Measurements from ENCODE around the gene ZDHHC18. TPM values are rescaled to one million over a fixed set of nuclear protein-coding genes. Genes with fewer than 3 reads are reported as not detected.

ZDHHC18 gene
- total RNA-seq, 1 donor from 2014 or later = 22.3 TPM

DNA sequence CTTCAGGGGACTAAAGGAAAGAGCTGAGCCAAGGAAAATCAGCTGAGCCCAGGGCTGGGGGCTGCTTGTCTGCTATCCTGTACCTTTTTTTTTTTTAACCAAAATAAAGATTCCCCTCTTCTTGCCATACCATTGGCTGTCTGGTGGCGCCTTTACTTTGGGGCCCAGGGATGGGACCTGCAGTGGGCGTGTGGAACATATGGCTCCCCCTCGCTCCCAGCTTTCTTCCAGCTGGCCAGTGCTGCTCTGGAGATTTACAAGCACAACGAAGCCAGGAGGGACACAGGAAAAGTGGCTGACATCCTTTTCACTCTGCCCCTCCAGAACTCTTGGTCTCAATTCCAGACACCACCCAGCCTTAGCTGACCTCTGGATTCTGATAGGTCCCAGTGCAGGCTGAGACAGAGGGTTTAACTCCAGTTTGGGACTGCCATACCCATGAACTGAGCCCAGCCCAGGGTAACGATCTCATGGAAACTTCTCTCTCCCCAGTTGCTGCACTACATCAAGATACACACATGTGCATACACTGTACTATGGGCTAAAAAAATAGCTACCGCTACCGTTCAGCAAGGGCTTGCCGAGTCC lies 31.1 kb downstream of the ZDHHC18 start:
- Histone ChIP-seq H2AFZ (ENCODE audit: low read depth, low read length) (no peak overlapping the region), H3K36me3 (ENCODE audit: insufficient read depth, low read length) (peaks cover 8% of the 10 kb centered on the region), H3K27ac (ENCODE audit: low read depth, low read length) (no peak overlapping the region), H3K9ac (ENCODE audit: low read length) (no peak overlapping the region), H3K9me3 (ENCODE audit: insufficient read depth, low read depth, low read length) (no peaks in the 10 kb centered on the region), H3K4me3 (ENCODE audit: insufficient read depth, low read depth, low read length) (no peak overlapping the region), H4K20me1 (ENCODE audit: insufficient read depth, low read length) (no peaks in the 10 kb centered on the region), H3K4me2 (ENCODE audit: low read length) (no peak overlapping the region), H3K27me3 (ENCODE audit: insufficient read depth, low read length) (no peaks in the 10 kb centered on the region), H3K4me1 (ENCODE audit: insufficient read depth, low read length) (no peaks in the 10 kb centered on the region), H3K79me2 (ENCODE audit: insufficient read depth, low read length) (no peaks in the 10 kb centered on the region)
- TF ChIP-seq EZH2 (IDR thresholded peaks at IDR 0.05; ENCODE audit: insufficient read depth, low read length) = no peak
- TF ChIP-seq, protein P1, sequence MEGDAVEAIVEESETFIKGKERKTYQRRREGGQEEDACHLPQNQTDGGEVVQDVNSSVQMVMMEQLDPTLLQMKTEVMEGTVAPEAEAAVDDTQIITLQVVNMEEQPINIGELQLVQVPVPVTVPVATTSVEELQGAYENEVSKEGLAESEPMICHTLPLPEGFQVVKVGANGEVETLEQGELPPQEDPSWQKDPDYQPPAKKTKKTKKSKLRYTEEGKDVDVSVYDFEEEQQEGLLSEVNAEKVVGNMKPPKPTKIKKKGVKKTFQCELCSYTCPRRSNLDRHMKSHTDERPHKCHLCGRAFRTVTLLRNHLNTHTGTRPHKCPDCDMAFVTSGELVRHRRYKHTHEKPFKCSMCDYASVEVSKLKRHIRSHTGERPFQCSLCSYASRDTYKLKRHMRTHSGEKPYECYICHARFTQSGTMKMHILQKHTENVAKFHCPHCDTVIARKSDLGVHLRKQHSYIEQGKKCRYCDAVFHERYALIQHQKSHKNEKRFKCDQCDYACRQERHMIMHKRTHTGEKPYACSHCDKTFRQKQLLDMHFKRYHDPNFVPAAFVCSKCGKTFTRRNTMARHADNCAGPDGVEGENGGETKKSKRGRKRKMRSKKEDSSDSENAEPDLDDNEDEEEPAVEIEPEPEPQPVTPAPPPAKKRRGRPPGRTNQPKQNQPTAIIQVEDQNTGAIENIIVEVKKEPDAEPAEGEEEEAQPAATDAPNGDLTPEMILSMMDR (IDR thresholded peaks at IDR 0.05; ENCODE audit: insufficient read depth, low read depth, low read length) = no peak
- H3K4me3 Mint-ChIP-seq (ENCODE audit: unreplicated experiment) = no peak overlapping the region
- peak overlapping the region; percentile 58 for H3K27ac Mint-ChIP-seq (ENCODE audit: unreplicated experiment)
- peaks cover 9% of the 10 kb centered on the region for H3K4me1 Mint-ChIP-seq (ENCODE audit: low read depth, unreplicated experiment)
- peaks cover 3% of the 10 kb centered on the region for H3K9me3 Mint-ChIP-seq (ENCODE audit: unreplicated experiment)
- FAIRE-seq (no peak), DNase-seq (ENCODE audit: low read depth) (no peak)
- no peaks in the 10 kb centered on the region for H3K27me3 Mint-ChIP-seq (ENCODE audit: low read depth, unreplicated experiment)
- H3K36me3 Mint-ChIP-seq (ENCODE audit: low read depth, unreplicated experiment) = peaks cover 12% of the 10 kb centered on the region

DNA sequence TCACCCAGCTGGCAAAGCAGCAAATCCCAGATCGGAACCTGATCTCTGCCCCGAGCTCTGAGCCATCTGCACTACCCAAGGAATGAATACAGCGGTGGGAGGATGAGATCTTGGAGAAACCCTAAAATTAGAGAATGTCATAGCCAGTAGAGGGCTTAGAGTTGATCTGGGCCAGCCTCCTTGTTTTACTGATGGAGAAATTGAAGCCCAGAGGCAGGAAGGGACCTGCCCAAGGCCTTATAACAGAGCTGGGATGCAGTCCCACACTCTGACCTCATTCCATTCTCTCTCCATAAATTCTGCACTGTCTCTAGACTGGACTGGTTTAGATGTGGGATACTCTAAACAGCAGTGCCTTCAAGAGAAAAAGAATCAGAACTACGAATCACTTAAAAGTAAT lies 31.7 kb downstream of the ZDHHC18 start:
- Histone ChIP-seq H2AFZ (ENCODE audit: low read depth, low read length) (no peak overlapping the region), H3K27me3 (ENCODE audit: insufficient read depth, low read length) (no peaks in the 10 kb centered on the region), H3K4me3 (ENCODE audit: insufficient read depth, low read depth, low read length) (no peak overlapping the region), H3K9me3 (ENCODE audit: insufficient read depth, low read depth, low read length) (no peaks in the 10 kb centered on the region), H3K36me3 (ENCODE audit: insufficient read depth, low read length) (peaks cover 8% of the 10 kb centered on the region), H3K27ac (ENCODE audit: low read depth, low read length) (no peak overlapping the region), H3K79me2 (ENCODE audit: insufficient read depth, low read length) (no peaks in the 10 kb centered on the region), H3K4me2 (ENCODE audit: low read length) (no peak overlapping the region), H3K9ac (ENCODE audit: low read length) (no peak overlapping the region), H3K4me1 (ENCODE audit: insufficient read depth, low read length) (no peaks in the 10 kb centered on the region), H4K20me1 (ENCODE audit: insufficient read depth, low read length) (no peaks in the 10 kb centered on the region)
- H3K9me3 Mint-ChIP-seq (ENCODE audit: unreplicated experiment) = peaks cover 3% of the 10 kb centered on the region
- no peaks in the 10 kb centered on the region for H3K27me3 Mint-ChIP-seq (ENCODE audit: low read depth, unreplicated experiment)
- H3K4me1 Mint-ChIP-seq (ENCODE audit: low read depth, unreplicated experiment) = peaks cover 9% of the 10 kb centered on the region
- no peak for FAIRE-seq
- no peak overlapping the region for H3K4me3 Mint-ChIP-seq (ENCODE audit: unreplicated experiment)
- no peak for TF ChIP-seq EZH2 (IDR thresholded peaks at IDR 0.05; ENCODE audit: insufficient read depth, low read length)
- TF ChIP-seq, protein P1 (IDR thresholded peaks at IDR 0.05; ENCODE audit: insufficient read depth, low read depth, low read length) = no peak
- peaks cover 9% of the 10 kb centered on the region for H3K36me3 Mint-ChIP-seq (ENCODE audit: low read depth, unreplicated experiment)
- peak overlapping the region; percentile 58 for H3K27ac Mint-ChIP-seq (ENCODE audit: unreplicated experiment)
- DNase-seq (ENCODE audit: low read depth) = no peak

DNA sequence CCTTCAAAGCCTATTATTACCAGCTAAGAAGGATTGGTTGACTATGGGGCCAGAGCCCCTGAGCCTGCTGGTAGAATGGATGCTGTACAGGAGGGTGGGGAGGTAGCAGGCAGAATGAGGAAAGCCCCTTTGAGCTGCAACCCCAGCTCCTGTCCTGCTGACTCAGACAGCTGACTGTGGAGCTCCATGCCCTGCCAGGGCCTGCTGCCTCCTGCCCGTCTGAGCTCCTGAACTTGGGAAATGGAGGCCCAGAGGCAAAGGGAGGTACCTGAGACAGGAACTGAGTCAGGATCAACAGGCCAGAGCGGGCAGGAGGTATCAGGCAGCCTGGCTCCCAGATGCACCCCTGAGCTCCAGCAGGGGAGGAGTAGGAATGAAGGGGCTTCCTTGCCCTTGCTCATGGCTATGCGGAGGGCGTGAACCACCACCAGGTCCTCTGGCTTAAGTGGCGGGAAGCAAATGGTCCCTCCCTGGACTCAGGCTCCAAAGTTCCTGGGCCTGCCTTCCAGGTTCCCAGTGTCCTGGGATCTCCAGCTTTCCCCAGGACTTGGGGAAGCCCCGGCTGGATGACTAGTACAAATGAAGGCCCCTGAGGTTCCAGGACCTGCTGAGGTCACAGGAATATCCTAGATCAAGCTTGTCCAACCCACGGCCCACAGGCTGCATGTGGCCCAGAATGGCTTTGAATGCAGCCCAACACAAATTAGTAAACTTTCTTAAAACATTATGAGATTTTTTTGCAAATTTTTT lies 32.6 kb downstream of the ZDHHC18 start:
- H3K79me2 ChIP-seq (ENCODE audit: insufficient read depth, low read length) = no peaks in the 10 kb centered on the region
- H3K9me3 ChIP-seq (ENCODE audit: insufficient read depth, low read depth, low read length) = no peaks in the 10 kb centered on the region
- no peaks in the 10 kb centered on the region for H3K27me3 ChIP-seq (ENCODE audit: insufficient read depth, low read length)
- DNase-seq (ENCODE audit: low read depth) (no peak), FAIRE-seq (no peak)
- peaks cover 7% of the 10 kb centered on the region for H3K36me3 Mint-ChIP-seq (ENCODE audit: low read depth, unreplicated experiment)
- no peaks in the 10 kb centered on the region for H3K27me3 Mint-ChIP-seq (ENCODE audit: low read depth, unreplicated experiment)
- H3K9ac ChIP-seq (ENCODE audit: low read length) = no peak overlapping the region
- no peak overlapping the region for H3K4me3 Mint-ChIP-seq (ENCODE audit: unreplicated experiment)
- H3K4me3 ChIP-seq (ENCODE audit: insufficient read depth, low read depth, low read length) = no peak overlapping the region
- H3K4me2 ChIP-seq (ENCODE audit: low read length) = no peak overlapping the region
- H4K20me1 ChIP-seq (ENCODE audit: insufficient read depth, low read length) = no peaks in the 10 kb centered on the region
- TF ChIP-seq EZH2 (IDR thresholded peaks at IDR 0.05; ENCODE audit: insufficient read depth, low read length) = no peak
- TF ChIP-seq, protein P1 (IDR thresholded peaks at IDR 0.05; ENCODE audit: insufficient read depth, low read depth, low read length) = no peak
- H2AFZ ChIP-seq (ENCODE audit: low read depth, low read length) = no peak overlapping the region
- H3K36me3 ChIP-seq (ENCODE audit: insufficient read depth, low read length) = peaks cover 3% of the 10 kb centered on the region
- H3K9me3 Mint-ChIP-seq (ENCODE audit: unreplicated experiment) = peaks cover 3% of the 10 kb centered on the region
- H3K4me1 Mint-ChIP-seq (ENCODE audit: low read depth, unreplicated experiment) = peaks cover 9% of the 10 kb centered on the region
- H3K4me1 ChIP-seq (ENCODE audit: insufficient read depth, low read length) = peaks cover 2% of the 10 kb centered on the region
- H3K27ac Mint-ChIP-seq (ENCODE audit: unreplicated experiment) = no peak overlapping the region
- H3K27ac ChIP-seq (ENCODE audit: low read depth, low read length) = no peak overlapping the region
